ENCODE data around the gene CCDC85C.

CCDC85C gene

DNA sequence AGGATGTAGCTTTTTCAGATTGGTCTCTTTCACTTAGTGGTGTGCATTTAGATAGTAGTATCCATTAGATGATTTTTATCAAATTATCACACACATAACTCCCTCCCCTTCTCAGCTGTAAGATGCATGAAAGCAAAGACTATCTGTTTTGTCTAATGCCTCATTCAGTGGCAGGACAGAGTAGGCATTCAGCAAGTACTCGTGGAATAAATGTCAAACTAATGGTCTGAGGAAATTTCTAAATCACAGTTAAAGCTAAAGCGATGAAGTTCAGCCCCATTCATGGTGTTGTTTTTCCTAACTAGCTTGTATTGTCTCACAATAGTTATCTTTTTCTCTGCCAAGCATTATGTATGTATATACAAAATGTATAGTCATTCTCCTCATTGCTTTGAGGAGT, 106.7 kb downstream of the CCDC85C start:
- FAIRE-seq (no peak), DNase-seq (ENCODE audit: insufficient read length, low spot score) (no peak)

DNA sequence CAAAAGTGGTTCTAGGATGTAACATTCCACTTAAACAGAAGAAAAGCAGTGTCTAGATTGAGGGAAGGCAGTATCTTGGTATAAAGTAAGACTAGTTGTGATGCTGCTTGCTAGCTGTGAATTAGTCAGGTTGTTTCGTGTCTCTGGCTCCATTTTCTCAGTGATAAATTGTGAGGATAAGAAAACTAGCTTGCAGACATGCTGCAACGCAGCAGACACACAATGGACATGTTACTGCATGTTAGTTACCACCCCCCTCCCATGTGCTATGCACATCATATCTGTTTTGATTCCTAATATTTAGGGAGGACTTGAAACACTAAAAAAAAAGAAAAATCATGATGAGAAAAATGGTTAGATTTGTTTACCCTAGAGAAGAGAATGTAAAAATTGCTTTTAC, 119.9 kb downstream of the CCDC85C start:
- FAIRE-seq (no peak), DNase-seq (ENCODE audit: insufficient read length, low spot score) (no peak)

DNA sequence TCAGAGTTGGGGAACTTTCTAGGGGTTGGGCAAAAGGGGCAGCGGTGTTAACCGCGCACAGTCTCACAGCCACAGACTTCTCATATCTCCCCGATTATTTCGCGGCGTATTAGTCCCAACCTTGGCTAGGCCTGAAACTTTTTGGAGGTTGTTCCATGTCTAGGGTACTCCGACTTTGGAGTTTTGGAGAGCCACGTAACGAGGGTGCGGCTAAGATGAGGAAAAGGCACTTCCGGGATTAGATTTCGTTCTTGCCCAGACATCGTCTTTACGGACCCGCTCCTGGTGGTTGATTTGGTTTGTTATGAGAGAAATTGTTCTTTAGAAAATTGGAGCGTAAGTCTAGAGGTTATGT, 122.3 kb downstream of the CCDC85C start:
- no peak for DNase-seq (ENCODE audit: insufficient read length, low spot score)
- no peak for FAIRE-seq

DNA sequence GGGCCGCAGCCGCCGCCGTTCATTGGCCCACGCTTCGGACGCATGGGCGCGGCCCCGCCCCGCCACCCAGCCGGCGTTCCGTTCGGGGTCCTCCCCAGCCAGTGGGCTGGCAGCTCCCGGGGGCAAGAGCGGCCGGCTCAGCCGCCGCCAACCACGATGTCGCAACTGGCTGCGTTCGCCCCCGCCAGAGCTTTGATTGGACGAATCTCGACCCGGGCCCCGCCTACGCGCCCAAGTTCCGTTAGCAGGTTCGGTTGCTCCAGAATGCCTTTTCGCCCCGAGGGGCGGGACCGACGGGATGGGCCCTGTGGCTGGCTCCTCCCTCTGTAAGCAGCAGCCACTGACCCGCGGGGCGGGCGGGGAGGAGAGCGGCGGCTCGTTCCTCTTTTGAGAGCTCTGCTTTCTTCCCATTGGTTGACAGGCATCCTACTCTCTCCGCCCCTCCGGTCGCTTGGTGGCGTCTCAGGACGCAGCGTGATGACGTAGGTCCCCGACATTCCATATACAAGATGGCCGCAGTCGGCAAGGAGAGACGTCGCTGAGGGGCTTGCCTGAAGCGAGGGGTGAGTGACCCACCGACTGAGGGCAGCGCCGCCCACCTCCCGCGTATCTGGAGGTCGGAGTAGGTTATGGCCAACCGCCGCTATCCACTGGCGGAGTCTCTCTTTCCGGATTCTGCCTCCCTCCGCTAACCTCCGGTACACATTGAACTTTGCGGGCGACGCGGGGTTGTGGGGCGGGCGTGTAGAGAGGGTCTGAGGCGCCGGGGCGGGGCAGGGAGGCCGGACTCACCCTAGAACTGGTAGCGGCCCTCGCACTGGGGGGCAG, 122.9 kb downstream of the CCDC85C start, which contains the start of gene CCNK:
TSS of gene CCNK (plus strand) at position 493 of the 828 bp plus-strand sequence. CDS start 11,269 bp downstream, outside the sequence.
- DNase-seq (ENCODE audit: insufficient read length, low spot score): peak; percentile 98
- peak; percentile 98 for FAIRE-seq

DNA sequence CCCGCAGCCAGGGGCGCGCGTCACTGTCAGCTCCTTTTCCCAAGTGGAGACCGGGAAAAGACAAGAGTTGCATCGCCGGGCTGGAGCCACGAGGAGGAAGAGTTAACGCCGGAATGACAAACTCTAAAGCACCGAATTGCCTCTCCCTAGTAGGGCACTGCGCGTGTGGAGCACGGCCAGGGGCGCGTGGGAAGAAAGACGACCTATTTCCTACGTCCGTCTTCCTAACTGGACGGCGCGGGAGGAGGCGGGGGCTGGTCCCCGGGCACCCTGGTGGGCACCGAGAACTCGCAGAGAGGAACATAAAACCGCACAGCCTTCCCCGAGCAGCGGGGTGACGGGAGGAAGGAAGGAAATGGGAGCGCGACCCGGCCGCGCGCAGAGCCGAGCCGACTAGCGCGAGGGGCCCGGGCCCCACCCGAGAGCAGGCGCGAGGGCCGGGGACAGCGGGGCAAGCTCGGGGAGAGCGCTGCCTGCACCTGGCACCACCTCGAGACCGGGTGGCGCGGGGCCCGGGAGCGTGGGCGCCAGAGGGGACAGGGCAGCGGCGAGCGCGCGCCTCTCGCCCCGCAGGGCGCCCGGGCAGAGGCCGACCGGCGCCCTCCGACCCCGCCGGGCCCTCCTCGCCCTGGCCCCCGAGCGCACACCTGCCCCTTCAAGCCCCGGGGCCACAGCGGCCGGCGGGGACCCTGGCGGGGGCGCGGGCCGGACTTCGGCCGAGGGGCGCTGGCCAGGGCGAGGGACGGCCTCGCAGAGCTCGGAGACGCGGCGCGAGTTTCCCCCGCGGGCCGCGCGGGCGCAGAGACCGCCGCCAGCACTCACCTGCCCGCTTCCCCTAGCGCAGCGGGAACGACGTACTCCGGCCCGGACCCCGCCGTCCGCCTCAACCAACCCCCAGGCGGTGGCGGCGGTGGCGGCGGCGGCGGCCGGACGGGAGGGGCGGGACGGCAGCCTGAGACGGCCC, 123.8 kb downstream of the CCDC85C start, which contains the start of gene SETD3:
TSS of gene SETD3 (minus strand) at position 954 of the 964 bp plus-strand sequence. CDS start 15,054 bp downstream, outside the sequence.
- FAIRE-seq (no peak), DNase-seq (ENCODE audit: insufficient read length, low spot score) (peak; percentile 37)

DNA sequence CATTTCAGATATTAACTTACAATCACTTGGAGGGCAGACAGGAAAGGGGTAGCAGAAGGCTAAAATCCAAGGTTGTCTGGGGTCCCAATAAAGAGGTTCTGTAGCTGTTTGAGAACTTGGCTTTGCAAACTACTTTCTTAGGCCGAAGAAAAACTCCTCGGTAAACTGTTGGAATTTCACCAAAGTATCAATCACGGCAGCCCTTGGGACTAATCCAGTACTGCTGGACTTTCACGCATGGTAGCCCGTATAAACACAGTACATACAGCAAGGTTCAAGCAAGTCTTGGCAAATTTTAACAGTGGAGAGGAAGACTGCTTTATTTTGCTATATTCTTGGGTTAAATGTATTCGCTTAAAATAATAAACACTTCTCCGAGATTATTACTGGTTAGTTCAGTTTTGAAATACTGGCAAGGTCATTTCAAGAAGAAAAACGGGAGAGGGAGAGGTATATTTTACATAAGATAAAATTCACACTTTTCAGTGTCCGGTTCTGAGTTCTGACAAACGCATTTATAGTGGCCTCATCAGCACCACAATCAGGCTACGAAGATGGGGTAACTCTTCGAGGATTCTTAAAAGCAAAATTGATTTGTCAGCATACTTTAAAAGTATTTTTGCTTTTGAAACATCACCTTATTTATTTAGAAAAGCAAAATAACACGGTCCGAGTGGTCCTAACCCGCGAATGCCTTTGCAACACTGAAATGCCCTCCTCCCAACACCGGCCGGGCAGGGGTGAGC, 124.7 kb downstream of the CCDC85C start:
- DNase-seq (ENCODE audit: insufficient read length, low spot score): no peak
- no peak for FAIRE-seq

DNA sequence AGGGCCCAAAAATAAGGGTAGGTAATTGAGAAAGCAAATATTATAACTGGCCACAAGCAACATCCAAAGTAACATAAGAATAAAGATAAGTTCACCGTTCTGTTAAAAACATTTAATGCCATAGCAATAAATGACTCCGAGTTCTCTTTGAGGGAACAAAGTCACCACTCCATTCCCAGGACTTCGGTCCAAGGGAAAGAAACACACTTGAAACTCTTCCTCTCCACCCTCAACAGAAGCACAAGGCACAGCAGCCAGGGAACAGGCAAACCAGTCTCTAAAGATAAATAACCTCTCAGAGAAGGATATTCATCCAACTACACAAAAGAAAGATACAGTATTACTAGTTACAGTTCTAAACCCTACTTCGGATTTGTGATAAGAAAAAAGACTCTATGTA, 125.9 kb downstream of the CCDC85C start:
- no peak for FAIRE-seq

DNA sequence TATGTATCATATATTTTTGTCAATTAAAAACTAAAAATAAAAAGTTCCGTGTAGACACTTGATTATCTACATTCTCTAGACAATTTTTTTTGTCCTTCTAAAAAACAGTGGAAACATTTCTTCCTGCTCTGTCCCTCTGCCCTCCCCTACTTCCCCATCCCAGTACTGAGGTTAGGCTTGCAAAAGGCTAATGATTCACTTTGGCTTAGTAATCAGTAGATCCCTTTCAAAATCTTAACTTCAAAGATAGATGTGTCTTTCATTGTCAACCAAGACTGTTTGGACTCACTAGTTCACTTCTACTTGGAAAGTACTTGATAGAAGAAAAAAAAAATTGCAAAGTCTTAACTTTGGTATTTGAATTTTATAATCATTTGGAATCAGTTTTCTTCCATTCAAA, 127.1 kb downstream of the CCDC85C start:
- no peak for DNase-seq (ENCODE audit: insufficient read length, low spot score)
- FAIRE-seq: no peak

More for the DNA sequence above, 125.9 kb downstream of the CCDC85C start:
- no peak for DNase-seq (ENCODE audit: insufficient read length, low spot score)

DNA sequence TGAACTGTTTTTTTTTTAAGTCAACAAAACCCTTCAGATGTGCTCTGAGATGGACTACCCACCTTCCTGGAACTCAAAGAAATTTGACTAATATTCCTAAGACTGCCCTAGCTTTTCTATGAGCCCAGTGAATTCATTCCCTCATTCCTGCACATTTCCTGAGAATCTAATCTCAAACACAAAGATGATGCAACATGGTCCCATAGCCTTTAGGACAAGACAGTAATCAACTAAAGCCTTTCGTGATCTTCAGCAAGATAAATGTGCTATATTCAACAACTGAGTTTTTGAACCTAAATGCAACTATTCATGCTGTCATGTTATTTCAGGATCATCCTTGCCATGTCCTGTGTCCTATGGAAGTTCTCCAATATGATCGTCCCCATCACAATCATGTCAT, 128.3 kb downstream of the CCDC85C start:
- FAIRE-seq (no peak), DNase-seq (ENCODE audit: insufficient read length, low spot score) (no peak)

DNA sequence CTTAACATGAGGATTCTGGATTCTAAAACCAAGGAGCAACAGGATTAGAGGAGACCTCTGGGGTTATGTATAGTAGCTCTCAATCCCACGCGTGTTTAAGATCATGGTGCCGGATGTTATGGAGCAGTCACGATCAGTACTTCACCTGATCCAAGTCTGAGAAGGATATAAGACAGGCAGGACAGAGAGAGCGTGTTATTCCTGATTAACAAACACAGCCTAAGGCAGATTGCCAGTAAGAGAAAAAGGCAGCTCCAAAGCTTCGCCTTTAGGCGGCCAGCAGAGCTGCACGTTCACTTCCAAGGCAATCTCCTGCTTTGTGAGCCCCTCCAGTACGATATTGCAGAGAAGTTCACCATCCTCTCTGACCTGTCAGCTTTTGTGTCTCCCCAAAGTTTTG, 128.8 kb downstream of the CCDC85C start:
- no peak for DNase-seq (ENCODE audit: insufficient read length, low spot score)
- no peak for FAIRE-seq

DNA sequence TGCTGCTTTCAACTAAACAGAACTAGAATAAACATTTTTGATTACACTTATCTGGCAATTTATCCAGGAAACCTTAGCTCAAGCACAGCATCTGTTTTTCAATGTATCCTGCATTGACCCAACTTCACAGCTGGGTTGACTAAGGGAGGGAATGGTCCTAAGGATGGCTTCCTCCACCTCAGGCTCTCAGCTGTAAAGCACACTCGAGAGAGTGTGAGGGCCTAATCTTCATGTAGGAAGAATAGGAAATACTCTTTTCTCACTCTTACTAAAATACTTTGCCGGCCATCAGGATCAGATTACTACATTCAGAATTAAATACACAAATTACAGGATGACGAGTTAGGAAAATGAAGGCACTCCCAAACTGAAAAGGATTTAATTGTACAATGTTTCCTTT, 130.5 kb downstream of the CCDC85C start:
- FAIRE-seq (no peak), DNase-seq (ENCODE audit: insufficient read length, low spot score) (no peak)

DNA sequence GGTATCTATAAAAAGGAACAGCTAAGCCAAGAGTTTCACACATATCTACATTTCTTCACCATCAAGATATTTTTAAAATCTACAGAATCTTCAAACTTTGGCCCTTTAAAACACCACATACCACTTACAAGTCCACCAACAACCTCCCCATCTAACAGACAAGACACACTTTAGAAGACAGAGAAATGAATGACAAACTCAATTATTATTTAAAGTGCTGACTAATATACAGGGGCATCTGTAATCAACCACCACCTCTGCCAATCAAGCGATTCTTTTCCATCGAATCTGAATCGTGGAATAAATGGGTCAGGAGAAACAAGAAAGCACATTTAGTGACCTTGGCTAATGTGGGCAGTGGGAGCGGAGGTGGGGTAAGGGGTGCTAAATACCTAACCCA, 131.1 kb downstream of the CCDC85C start:
- FAIRE-seq (no peak), DNase-seq (ENCODE audit: insufficient read length, low spot score) (no peak)

DNA sequence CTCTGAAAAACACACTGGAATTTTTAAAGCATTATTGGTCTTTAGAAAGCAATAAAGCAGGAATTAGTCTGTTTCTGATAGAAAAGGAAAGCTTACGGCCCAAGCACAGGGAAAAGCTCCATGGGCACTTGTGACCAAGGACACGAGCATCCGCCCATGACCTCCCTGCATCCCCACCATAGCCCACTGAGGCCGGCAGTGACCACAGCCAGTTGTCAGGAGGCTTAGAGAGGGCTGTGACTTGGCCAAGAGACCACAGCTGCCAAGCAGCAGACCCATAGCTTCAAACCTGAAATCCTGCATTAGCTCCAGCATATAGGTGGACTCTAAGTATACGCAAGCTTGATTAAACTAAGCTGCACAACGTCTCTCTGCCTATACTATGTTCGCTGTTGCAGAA, 132.3 kb downstream of the CCDC85C start:
- FAIRE-seq: no peak
- DNase-seq (ENCODE audit: insufficient read length, low spot score): no peak

DNA sequence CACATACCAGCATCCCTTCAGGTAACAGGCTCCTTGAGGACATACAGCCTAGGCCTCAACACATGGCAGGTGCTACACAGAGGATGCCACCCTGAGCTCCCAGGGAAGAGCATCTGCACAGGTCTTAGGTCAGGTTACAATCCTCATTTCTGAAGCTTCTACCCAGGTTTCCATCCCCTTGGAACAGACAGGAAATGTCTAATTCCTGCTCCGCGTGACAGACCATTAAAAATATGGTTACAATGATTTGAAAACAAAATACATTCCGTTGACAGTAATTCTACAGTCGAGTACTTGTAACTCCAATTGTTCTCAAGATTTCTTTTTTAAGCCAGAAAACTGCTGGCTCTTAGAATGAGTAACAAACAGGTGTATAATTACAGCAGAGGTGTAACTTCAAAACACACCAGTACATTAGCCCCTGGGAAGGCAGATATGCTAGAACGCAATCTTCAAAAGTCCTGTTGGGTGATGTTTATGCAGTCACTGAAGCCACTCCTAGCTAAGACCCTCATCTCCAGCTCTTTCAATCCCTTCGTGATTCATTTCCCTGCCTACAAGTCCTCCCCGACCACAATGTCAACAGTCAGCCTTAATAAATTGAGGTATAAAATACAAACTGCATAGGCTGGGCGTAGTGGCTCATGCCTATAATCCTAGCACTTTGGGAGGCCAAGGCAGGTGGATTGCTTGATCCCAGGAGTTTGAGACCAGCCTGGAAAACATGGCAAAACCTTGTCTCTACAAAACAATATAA, 135.0 kb downstream of the CCDC85C start:
- no peak for FAIRE-seq

DNA sequence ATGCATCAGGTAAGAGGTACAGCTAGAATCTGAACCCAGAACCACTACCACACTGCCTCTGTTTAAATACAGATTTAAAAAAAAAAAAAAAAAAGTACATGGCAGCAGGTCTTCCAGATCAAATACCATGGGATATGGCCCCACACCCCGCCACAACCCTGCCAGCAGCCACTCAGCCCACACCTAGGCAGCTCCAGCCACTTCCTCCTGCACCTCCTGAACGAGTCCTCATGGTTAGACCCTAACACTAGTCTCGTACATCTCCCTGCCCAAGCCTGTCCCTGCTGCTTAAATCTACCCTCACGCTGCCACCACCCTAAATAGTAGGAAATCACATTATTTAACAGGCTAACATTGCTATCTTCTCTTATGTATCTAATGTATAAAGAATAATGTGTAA, 135.9 kb downstream of the CCDC85C start:
- FAIRE-seq: no peak
- DNase-seq (ENCODE audit: insufficient read length, low spot score): no peak

More for the DNA sequence above, 135.0 kb downstream of the CCDC85C start:
- no peak for DNase-seq (ENCODE audit: insufficient read length, low spot score)

DNA sequence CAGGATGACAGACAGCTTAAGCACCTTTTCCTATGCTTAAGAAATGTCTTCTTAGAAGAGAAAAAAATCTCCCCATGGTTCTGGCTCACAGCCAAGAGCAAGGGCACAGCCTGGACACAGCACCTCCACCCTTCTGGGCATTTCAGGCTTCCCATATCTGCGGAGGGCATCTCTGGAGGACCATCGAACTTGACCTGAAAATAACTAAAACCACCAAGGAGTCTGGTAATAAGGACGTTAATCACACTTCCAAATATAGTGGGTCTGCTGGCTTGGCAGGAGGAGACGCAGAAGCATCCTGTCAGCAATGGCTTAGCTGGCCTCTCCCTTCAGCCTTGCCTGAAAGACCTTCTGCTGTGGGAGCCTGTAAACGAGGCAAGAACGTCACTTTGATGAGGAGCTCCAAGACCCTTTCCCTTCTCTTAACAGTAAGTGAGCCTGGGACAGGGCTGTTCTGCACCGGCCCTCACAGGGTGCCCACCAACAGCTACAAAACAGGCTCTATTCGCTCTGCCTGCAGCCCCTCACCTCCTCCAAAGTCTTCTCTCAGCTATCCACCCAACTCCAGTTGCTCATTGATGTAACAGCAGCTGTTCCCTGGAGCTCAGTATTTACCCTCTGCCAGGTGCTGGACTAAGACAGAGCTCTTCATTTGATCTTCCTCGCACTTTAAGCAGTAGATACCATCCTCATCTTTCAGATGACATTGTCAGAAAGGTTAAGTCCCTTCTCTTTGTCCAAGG, 136.5 kb downstream of the CCDC85C start:
- no peak for DNase-seq (ENCODE audit: insufficient read length, low spot score)
- FAIRE-seq: no peak

DNA sequence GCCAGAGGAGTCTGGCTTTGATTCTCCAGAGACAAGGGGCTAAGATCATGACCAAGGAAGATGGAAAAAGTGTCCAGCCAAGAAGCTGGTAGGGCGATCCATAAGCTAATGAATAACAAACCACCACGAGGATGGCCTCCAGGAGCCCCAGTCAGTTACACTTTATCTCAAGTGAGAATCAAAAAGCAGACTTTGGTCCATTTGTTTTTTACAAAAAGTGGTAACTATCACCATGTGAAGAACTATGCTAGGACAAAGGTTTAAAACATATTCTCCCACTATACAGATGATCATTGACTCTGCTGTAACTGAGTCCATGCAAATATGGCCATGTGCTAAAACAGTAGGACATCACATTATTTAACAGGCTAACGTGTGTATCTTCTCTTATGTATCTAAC, 137.2 kb downstream of the CCDC85C start:
- no peak for DNase-seq (ENCODE audit: insufficient read length, low spot score)
- FAIRE-seq: no peak

DNA sequence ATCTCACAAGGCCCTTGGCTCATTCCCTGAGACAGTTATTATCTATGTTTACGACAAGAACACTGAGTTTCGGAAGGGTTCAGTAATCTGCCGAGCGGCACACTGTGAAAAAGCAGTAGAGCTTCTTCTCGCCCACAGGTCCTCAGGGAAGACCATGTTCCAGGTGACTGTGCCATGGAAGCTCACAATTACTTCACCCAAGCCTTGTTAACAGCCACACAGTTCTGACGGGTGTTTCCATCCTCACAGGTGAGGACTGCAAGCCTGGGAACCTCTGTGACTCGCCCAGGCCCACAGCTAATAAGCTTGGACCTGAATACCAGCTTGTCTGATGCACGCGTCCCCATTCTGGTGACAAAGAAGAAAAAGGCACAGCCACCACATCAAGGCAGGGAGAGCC, 138.7 kb downstream of the CCDC85C start:
- no peak for FAIRE-seq
- no peak for DNase-seq (ENCODE audit: insufficient read length, low spot score)

DNA sequence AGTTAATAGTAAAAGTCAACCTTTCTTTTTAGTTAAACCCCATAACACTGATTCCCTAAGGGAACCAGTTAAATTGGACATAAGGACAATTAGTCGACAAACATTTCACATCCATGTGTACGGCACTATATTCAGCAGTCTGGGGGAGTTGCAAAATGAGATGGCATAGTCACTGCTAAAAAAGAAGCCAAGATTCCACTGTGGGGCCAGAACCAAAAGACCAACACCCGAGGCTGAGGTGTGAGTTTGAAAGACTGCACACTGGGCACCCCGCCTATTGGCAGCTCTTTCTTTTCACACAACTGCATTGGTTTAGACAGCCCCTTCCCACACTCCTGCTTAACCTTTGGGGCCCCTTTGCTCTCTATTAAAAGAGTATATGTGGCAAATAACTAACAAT, 140.0 kb downstream of the CCDC85C start:
- FAIRE-seq (no peak), DNase-seq (ENCODE audit: insufficient read length, low spot score) (no peak)

Data from HTR-8/SVneo (cell line).